Measurements from ENCODE around the gene IGFALS. TPM values are rescaled to one million over a fixed set of nuclear protein-coding genes. Genes with fewer than 3 reads are reported as not detected.

Gene IGFALS
- total RNA-seq, 2 donors from 2014 or later, result not detected

DNA sequence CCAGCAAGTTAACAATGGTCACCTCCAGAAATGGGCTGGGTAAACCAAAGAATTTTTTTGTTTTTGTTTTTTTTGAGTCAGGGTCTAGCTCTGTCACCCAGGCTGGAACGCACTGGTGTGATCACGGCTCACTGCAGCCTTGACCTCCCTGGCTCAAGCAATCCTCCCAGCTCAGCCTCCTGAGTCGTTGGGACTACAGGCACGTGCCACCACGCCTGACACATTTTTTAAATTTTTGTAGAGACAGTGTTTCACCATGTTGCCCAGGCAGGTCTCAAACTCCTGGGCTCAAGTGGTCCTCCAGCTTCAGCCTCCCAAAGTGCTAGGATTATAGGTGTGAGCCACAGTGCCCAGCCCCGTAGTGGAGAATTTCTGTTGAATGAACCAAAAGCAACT lies 12.8 kb downstream of the IGFALS start:
- Mint-ChIP-seq H3K36me3 (ENCODE audit: low read depth) (peaks cover 15% of the 10 kb centered on the region), H3K27me3 (ENCODE audit: insufficient read depth) (no peaks in the 10 kb centered on the region), H3K27ac (peak overlapping the region; percentile 17), H3K4me1 (peaks cover 10% of the 10 kb centered on the region), H3K9me3 (no peaks in the 10 kb centered on the region), H3K4me3 (peak overlapping the region; percentile 85)
- Histone ChIP-seq H3K27me3 (ENCODE audit: control insufficient read depth, insufficient read depth, low read length, poor library complexity, severe bottlenecking) (no peaks in the 10 kb centered on the region), H3K9ac (ENCODE audit: extremely low read depth, low read length, poor library complexity, severe bottlenecking) (no peak overlapping the region), H3K27ac (ENCODE audit: low read depth, low read length) (no peak overlapping the region), H3K36me3 (ENCODE audit: control insufficient read depth, insufficient read depth, low read length) (peaks cover 21% of the 10 kb centered on the region), H3K4me1 (ENCODE audit: control insufficient read depth, insufficient read depth, low read length) (peaks cover 8% of the 10 kb centered on the region), H3K9me3 (ENCODE audit: control insufficient read depth, low read length) (no peaks in the 10 kb centered on the region), H3K4me3 (ENCODE audit: low read length) (peak overlapping the region; percentile 96)
- 87 to 96% methylated on average over 6 of the region's 6 CpGs for WGBS, 2 experiments (ENCODE audit: insufficient coverage in 1 of 2, insufficient read length in 1 of 2)
- no peak for DNase-seq
- TF ChIP-seq, protein P1, sequence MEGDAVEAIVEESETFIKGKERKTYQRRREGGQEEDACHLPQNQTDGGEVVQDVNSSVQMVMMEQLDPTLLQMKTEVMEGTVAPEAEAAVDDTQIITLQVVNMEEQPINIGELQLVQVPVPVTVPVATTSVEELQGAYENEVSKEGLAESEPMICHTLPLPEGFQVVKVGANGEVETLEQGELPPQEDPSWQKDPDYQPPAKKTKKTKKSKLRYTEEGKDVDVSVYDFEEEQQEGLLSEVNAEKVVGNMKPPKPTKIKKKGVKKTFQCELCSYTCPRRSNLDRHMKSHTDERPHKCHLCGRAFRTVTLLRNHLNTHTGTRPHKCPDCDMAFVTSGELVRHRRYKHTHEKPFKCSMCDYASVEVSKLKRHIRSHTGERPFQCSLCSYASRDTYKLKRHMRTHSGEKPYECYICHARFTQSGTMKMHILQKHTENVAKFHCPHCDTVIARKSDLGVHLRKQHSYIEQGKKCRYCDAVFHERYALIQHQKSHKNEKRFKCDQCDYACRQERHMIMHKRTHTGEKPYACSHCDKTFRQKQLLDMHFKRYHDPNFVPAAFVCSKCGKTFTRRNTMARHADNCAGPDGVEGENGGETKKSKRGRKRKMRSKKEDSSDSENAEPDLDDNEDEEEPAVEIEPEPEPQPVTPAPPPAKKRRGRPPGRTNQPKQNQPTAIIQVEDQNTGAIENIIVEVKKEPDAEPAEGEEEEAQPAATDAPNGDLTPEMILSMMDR (conservative IDR thresholded peaks at IDR 0.05), result no peak

DNA sequence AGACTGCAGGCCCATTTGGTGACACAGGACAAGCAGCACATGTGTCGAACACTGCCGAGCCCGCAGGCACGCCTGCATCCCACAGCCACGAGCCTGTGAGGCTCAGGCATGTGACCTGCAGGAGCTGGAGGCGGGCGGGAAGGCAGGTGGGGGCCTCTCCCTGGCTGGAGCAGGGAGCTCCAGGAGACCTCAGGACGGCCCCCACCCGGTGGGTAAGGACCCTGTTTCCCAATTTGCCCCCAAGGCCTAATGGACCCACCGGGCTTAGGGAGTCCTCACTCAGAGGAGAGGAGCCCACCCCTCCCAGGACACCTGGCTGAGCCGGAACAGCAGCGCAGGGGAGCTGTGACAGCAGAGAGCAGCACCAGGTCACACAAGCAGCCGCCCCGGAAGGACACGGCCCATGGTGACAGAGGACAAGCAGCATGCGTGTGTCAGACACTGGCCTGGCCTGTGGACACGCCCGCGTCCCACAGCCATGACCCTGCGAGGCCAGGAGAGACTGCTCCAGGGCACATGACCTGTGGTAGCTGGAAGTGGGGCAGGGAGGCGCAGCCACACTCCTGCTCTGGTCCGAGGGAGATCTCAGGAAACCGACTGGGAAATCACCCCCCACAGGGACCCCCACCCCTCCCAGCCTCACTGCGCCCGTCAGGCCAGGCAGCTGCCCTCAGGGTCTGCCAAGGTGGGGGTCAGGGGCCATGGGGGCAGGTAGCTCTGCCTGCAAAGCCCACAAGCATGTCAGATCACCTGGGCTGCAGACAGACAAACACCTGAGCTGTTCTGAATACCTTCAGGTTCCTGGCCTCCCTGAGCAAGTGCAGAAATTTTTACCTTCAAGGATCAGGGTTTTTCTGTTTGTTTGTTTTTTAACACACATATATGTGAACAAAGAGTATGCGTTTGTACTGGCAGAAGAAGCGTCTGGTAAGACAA lies 13.5 kb downstream of the IGFALS start:
- H3K27me3 ChIP-seq (ENCODE audit: control insufficient read depth, insufficient read depth, low read length, poor library complexity, severe bottlenecking), result no peaks in the 10 kb centered on the region
- H3K27ac ChIP-seq (ENCODE audit: low read depth, low read length), result no peak overlapping the region

DNA sequence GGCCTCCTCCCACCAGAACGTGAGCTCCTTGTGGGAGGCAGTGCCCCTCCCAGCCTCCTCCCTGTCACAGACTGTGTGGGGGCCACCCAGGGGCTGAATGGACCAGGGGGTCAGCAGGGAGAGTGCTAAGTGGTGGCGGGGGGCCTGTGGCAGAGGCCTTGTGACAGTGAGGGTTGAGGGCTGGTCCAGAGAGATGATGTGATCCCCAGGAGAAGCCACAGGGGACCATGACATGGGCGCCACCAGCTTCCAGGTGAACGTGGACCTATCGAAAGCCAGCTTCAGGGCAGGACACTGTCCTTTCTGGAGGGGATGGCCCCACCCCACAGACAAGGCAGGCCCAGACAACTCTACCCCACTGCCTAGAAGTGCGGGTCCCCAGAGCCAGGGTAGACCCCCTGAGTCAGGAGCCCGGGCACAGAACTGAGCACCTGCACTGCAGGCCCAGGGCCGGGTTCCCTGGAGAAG lies 14.2 kb downstream of the IGFALS start:
- 92% methylated on average over 4 to 8 of the region's 8 CpGs for WGBS, 2 experiments (ENCODE audit: insufficient coverage in 1 of 2, insufficient read length in 1 of 2)
- Histone ChIP-seq H3K4me3 (ENCODE audit: low read length) (no peak overlapping the region), H3K36me3 (ENCODE audit: control insufficient read depth, insufficient read depth, low read length) (peaks cover 19% of the 10 kb centered on the region), H3K27me3 (ENCODE audit: control insufficient read depth, insufficient read depth, low read length, poor library complexity, severe bottlenecking) (no peaks in the 10 kb centered on the region), H3K27ac (ENCODE audit: low read depth, low read length) (no peak overlapping the region), H3K9me3 (ENCODE audit: control insufficient read depth, low read length) (no peaks in the 10 kb centered on the region), H3K4me1 (ENCODE audit: control insufficient read depth, insufficient read depth, low read length) (peaks cover 8% of the 10 kb centered on the region), H3K9ac (ENCODE audit: extremely low read depth, low read length, poor library complexity, severe bottlenecking) (no peak overlapping the region)
- peak overlapping the region; percentile 66 for H3K27ac Mint-ChIP-seq
- H3K27me3 Mint-ChIP-seq (ENCODE audit: insufficient read depth), result no peaks in the 10 kb centered on the region
- TF ChIP-seq, protein P1 (conservative IDR thresholded peaks at IDR 0.05), result no peak
- DNase-seq, result no peak
- peaks cover 11% of the 10 kb centered on the region for H3K36me3 Mint-ChIP-seq (ENCODE audit: low read depth)
- H3K4me3 Mint-ChIP-seq, result no peak overlapping the region
- H3K9me3 Mint-ChIP-seq, result no peaks in the 10 kb centered on the region
- H3K4me1 Mint-ChIP-seq, result peaks cover 10% of the 10 kb centered on the region

More for the DNA sequence above, 13.5 kb downstream of the IGFALS start:
- no peaks in the 10 kb centered on the region for H3K27me3 Mint-ChIP-seq (ENCODE audit: insufficient read depth)
- H3K4me1 Mint-ChIP-seq, result peaks cover 10% of the 10 kb centered on the region
- Histone ChIP-seq H3K4me3 (ENCODE audit: low read length) (no peak overlapping the region), H3K9ac (ENCODE audit: extremely low read depth, low read length, poor library complexity, severe bottlenecking) (no peak overlapping the region), H3K4me1 (ENCODE audit: control insufficient read depth, insufficient read depth, low read length) (peaks cover 8% of the 10 kb centered on the region), H3K36me3 (ENCODE audit: control insufficient read depth, insufficient read depth, low read length) (peaks cover 19% of the 10 kb centered on the region), H3K9me3 (ENCODE audit: control insufficient read depth, low read length) (no peaks in the 10 kb centered on the region)
- WGBS, 2 experiments (ENCODE audit: insufficient coverage in 1 of 2, insufficient read length in 1 of 2), result 92 to 93% methylated on average over 12 to 27 of the region's 27 CpGs
- peak overlapping the region; percentile 85 for H3K4me3 Mint-ChIP-seq
- peaks cover 12% of the 10 kb centered on the region for H3K36me3 Mint-ChIP-seq (ENCODE audit: low read depth)
- TF ChIP-seq, protein P1 (conservative IDR thresholded peaks at IDR 0.05), result no peak
- H3K27ac Mint-ChIP-seq, result no peak overlapping the region
- DNase-seq, result no peak
- no peaks in the 10 kb centered on the region for H3K9me3 Mint-ChIP-seq

Measured in endodermal cell (in vitro differentiated cells).